HG02642 (cell line): ENCODE measurements around the gene MYO7A.
"Not testable (repeated sequence)": the region's sequence is repeated elsewhere in the genome, so short reads cannot be mapped to it uniquely, and the experiment has no call there.

ENCODE experiments used
- ATAC-seq: cut with Tn5 transposase; IDR thresholded peaks from one replicate; pipeline ENCODE4 v1.9.1; 2021; ENCODE audit warnings: mild to moderate bottlenecking; ENCODE audit not compliant: unreplicated experiment, poor library complexity

The MYO7A gene

GRCh38 chr11:77092382-77092781, 35.7 kb upstream of the MYO7A start:
- no peak for ATAC-seq

- no peak for ATAC-seq
Observed at GRCh38 chr11:77093056-77093891, 34.8 kb upstream of the MYO7A start.

- ATAC-seq: no peak
Observed at GRCh38 chr11:77093987-77094840, 33.8 kb upstream of the MYO7A start.

- no peak for ATAC-seq
Observed at GRCh38 chr11:77094841-77095365, 33.1 kb upstream of the MYO7A start.

- ATAC-seq: no peak
Observed at GRCh38 chr11:77095551-77096490, 32.2 kb upstream of the MYO7A start.

DNA sequence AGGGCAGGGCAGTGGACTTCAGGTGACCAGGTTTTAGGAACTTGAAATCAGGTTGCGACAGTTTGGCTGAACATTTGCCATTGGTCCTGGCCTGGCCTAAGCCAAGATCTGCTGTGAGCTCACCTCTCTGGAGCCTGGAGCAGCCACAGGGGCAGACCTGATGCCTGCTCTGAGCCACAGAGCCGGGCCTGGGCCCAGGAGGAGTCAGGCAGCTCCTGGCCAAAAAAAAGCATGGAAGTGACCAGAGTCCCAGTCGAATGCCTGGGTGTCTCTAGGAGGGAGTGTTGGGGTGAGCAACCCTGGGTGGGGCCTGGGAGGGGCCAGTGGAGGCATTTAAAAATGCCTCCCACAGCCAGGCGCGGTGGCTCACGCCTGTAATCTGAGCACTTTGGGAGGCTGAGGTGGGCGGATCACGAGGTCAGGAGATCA, 31.4 kb upstream of the MYO7A start:
- no peak for ATAC-seq

DNA sequence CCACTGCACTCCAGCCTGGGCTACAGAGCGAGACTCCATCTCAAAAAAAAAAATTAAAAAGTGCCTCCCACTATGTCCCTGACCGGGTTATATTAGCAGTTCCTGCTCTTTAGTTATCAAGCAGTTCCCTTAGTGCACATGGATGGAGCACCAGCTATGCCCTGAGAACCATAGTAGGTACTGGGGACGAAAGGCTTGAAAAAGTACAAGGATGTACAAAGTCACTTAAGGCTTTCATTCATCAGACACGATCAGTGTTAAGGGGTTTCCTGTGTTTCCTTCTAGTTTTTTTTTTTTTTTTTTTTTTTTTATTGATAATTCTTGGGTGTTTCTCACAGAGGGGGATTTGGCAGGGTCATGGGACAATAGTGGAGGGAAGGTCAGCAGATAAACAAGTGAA, 30.9 kb upstream of the MYO7A start:
- not testable (repeated sequence) for ATAC-seq

DNA sequence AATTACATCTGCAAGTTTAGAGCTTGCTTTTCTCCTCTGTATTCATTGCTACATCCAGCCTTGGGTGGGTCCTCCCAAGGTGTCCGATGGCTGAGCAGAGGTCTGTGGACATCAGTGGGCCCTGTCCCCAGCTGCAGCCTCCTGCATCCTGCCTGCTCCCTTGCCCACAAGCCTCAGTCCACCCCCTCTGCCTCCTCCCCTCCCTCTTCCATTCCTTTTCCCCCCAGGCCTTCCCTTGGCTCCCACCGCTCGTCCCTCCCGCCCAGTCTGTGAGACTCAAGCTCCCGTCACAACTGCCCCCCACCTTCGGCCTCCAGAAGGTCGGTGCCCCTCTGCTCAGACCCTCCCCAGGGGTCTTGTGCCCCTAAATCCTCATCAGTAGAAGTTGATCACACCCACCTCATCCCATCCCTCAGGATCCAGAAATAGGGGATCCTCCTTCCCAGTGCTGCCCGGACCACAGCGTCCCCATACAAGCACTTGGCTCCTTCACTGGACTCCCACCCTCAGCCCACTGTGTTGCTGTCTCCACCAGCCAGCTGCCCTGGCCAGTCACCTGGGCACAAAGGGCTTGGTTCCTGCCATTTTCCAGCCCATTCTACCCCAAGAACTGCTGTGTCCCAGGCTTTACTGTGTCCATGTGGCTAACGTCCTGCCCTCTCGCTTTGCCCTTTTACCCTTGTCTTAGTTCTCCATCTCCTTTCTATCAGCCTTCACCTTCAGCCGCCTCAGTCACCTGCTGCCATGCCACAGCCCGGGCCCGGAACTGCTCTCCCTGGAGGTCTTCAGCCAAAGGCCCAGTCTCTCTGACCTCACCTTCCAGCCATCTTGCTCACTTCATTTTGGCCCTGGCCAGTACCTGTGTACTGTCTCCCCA, 27.6 kb upstream of the MYO7A start:
- no peak for ATAC-seq

DNA sequence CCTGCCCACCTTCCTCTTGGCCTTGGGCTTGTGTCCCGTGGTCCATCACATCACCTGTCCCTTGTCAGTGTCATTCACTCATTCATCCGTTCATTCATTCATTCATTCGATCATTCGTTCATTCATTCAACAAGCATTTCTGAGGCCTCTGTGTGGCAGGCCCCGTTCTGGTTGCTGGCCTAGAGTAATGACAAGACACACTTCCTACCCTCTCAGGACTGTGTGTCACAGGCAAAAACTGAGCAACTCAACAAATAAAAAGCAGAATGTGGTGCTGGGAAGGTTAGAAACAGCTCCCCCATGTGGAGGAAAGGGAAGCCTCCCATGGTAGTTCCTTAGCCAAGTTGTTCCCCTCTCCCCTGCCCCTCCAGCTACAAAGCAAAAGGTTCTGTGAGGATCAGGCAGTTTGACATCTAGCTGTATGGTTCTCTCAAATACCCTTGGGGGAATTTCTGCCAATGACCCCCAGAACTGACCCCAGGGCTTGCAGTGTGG, 27.0 kb upstream of the MYO7A start:
- no peak for ATAC-seq

GRCh38 chr11:77102246-77103210, 25.5 kb upstream of the MYO7A start, which contains the start of gene OMP:
OMP (plus strand) TSS chr11:77102840; CDS start chr11:77102840, 0 bp downstream.
- no peak for ATAC-seq

- ATAC-seq: no peak
Observed at GRCh38 chr11:77103319-77103718, 24.7 kb upstream of the MYO7A start.

- ATAC-seq: no peak
Observed at GRCh38 chr11:77104727-77105126, 23.3 kb upstream of the MYO7A start.

DNA sequence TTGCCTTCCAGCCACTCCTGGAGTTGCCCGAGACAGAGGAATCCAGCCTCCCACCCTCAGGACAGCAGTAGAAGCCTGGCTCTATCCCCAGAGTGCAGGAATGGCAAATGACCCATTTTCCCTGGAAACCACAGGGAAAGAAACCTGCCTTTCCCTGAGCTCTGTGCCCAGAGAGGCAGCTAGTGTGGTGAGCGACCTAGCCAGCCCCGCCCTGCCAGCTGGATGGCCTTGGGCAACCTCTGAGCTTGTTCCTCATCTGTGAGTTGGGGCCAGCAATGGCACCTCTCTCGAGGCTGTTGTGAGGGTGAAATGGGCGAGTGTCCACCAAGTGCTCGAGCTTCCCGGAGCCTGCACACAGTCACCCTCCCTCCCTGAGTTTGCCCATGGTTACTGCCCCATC, 21.7 kb upstream of the MYO7A start:
- ATAC-seq: no peak

DNA sequence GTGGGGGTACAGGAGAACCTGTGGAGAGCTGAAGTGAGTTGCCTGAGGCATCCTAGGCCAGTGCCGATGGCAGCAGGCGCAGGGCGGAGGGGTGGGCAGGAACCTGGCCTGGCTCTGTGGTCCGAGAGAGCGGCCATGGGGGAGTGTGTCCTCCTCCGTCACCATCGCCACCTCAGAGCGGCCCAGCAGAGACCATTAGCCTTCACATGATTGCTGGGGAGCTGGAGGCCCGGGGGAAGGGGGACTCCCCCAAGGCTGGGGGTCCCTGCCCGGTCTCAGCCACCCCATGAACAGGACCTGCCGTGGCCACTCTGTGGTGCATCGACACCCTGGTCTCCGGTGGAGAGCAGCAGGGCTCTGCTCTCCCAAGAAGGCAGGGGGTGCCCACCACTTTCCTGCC, 21.3 kb upstream of the MYO7A start:
- no peak for ATAC-seq

- ATAC-seq: no peak
Observed at GRCh38 chr11:77107950-77108349, 20.1 kb upstream of the MYO7A start.

GRCh38 chr11:77108436-77108835, 19.6 kb upstream of the MYO7A start:
- ATAC-seq: no peak

GRCh38 chr11:77109236-77110019, 18.6 kb upstream of the MYO7A start:
- ATAC-seq: no peak
